Skeletal muscle tissue (tissue), 4 donors: Measurements from ENCODE around the gene NUDT21. TPM values are rescaled to one million over a fixed set of nuclear protein-coding genes. Genes with fewer than 3 reads are reported as not detected.
A peak's percentile ranks its signal among the peaks of the same experiment; 100 is the strongest.
"Not testable (repeated sequence)": the region's sequence is repeated elsewhere in the genome, so short reads cannot be mapped to it uniquely, and the experiment has no call there.

Experiments
- H3K27ac ChIP-seq: one replicate; pipeline ENCODE4 v1.7.0; 2013; ENCODE audit warnings: mild to moderate bottlenecking, low read depth, low read length, inconsistent platforms
- H3K27me3 ChIP-seq, 3 donors: one replicate each; pipeline ENCODE4 v1.7.0; 2013; ENCODE audit warnings: low read length in 3 of 3; ENCODE audit not compliant: control insufficient read depth in 3 of 3, insufficient read depth in 3 of 3
- H3K36me3 ChIP-seq, 3 donors: one replicate each; pipeline ENCODE4 v1.7.0; 2013; ENCODE audit warnings: low read length in 3 of 3; ENCODE audit not compliant: control insufficient read depth in 3 of 3, insufficient read depth in 3 of 3
- H3K4me1 ChIP-seq, 3 donors: one replicate each; pipeline ENCODE4 v1.7.0; 2013; ENCODE audit warnings: low read length in 3 of 3, mild to moderate bottlenecking in 3 of 3; ENCODE audit not compliant: control insufficient read depth in 3 of 3, insufficient read depth in 3 of 3
- H3K4me3 ChIP-seq, 3 donors: one replicate each; pipeline ENCODE4 v1.7.0; 2013; ENCODE audit warnings: low read length in 3 of 3
- H3K9ac ChIP-seq, 3 donors: one replicate each; pipeline ENCODE4 v1.7.0; 2013; ENCODE audit warnings: low read length in 3 of 3, mild to moderate bottlenecking in 3 of 3, moderate library complexity in 2 of 3, low read depth in 1 of 3
- H3K9me3 ChIP-seq, 3 donors: one replicate each; pipeline ENCODE4 v1.7.0; 2013; ENCODE audit warnings: low read length in 3 of 3; ENCODE audit not compliant: control insufficient read depth in 3 of 3
- total RNA-seq: library from RNA; depleted of rRNA; stranded (reverse); fragments of >200 nt; gene quantifications from one replicate; pipeline ENCODE4 v1.2.3, GENCODE V29; 2014
- donor health status: Osteomylitis.

The NUDT21 gene
- 54.8 TPM for total RNA-seq

GRCh38 chr16:56450986-56451752 is at the start of gene NUDT21, which contains the start of gene OGFOD1:
Gene NUDT21, minus strand, starts transcription at chr16:56451332. Its CDS starts 130 bp downstream, at chr16:56451202.
Gene OGFOD1, plus strand, starts transcription at chr16:56451554. Its CDS starts 59 bp downstream, at chr16:56451613.
- H3K4me1 ChIP-seq = peaks cover 22 to 28% (median 24%) of the 10 kb centered on the region in 3 donors
- peak within 1 kb of the TSS; percentile 91 to 93 (median 92) for H3K4me3 ChIP-seq
- H3K36me3 ChIP-seq = peaks cover 15 to 29% (median 28%) of the 10 kb centered on the region in 3 donors

GRCh38 chr16:56493815-56494214 is 42.7 kb upstream of the NUDT21 start:
- Histone ChIP-seq H3K9me3 (no peaks in the 10 kb centered on the region), H3K9ac (no peak overlapping the region), H3K27me3 (no peaks in the 10 kb centered on the region), H3K36me3 (peaks cover 11 to 35% (median 30%) of the 10 kb centered on the region in 3 donors), H3K4me3 (no peak overlapping the region), H3K27ac (no peak overlapping the region), H3K4me1 (no peaks in the 10 kb centered on the region)

More at GRCh38 chr16:56450986-56451752, at the start of gene NUDT21, which contains the start of gene OGFOD1:
- Histone ChIP-seq H3K9ac (peak within 1 kb of the TSS; percentile 90 to 97 (median 96)), H3K9me3 (no peaks in the 10 kb centered on the region), H3K27ac (peak within 1 kb of the TSS; percentile 85), H3K27me3 (no peaks in the 10 kb centered on the region)

- Histone ChIP-seq H3K36me3 (peaks cover 10 to 28% (median 23%) of the 10 kb centered on the region in 3 donors), H3K9ac (no peak overlapping the region), H3K27ac (no peak overlapping the region)
Observed at GRCh38 chr16:56493126-56493525, 42.0 kb upstream of the NUDT21 start.

GRCh38 chr16:56491657-56492261 is 40.6 kb upstream of the NUDT21 start:
- no peak overlapping the region for H3K27ac ChIP-seq
- H3K4me1 ChIP-seq = no peaks in the 10 kb centered on the region
- no peak overlapping the region for H3K9ac ChIP-seq
- peaks cover 7 to 22% (median 10%) of the 10 kb centered on the region in 3 donors for H3K36me3 ChIP-seq
- no peak overlapping the region for H3K4me3 ChIP-seq
- H3K9me3 ChIP-seq = no peaks in the 10 kb centered on the region
- no peaks in the 10 kb centered on the region for H3K27me3 ChIP-seq

More at GRCh38 chr16:56493126-56493525, 42.0 kb upstream of the NUDT21 start:
- Histone ChIP-seq H3K4me3 (no peak overlapping the region), H3K4me1 (no peaks in the 10 kb centered on the region), H3K27me3 (no peaks in the 10 kb centered on the region), H3K9me3 (no peaks in the 10 kb centered on the region)

- H3K27ac ChIP-seq, H3K4me1 ChIP-seq, H3K9ac ChIP-seq, H3K27me3 ChIP-seq, H3K4me3 ChIP-seq, H3K9me3 ChIP-seq: not testable (repeated sequence)
- H3K36me3 ChIP-seq = peaks cover 0 to 25% (median 13%) of the 10 kb centered on the region in 3 donors
Observed at GRCh38 chr16:56488868-56489267, 37.7 kb upstream of the NUDT21 start.

DNA sequence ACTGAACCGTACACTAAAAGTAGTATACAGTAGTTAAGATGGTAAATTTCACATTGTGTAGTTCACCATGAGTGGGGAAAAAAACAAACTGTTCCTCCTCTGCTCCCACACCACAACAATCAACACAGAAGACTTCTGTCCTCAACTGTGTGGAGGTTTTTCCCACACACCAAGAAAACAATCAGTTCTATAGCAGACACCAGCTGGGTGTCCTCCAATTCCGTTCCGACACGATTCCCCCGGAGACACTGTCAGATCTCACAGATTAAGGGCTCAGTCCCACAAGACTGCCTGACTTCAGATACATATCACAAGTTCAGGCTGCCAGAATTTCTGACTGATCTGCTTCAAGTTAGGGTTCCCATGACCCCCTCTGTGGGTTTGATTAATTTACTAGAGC is 36.9 kb upstream of the NUDT21 start:
- H3K9ac ChIP-seq = no peak overlapping the region
- H3K27ac ChIP-seq = no peak overlapping the region
- H3K4me1 ChIP-seq = no peaks in the 10 kb centered on the region
- H3K4me3 ChIP-seq = no peak overlapping the region
- H3K27me3 ChIP-seq = no peaks in the 10 kb centered on the region
- no peaks in the 10 kb centered on the region for H3K9me3 ChIP-seq
- peaks cover under 1 to 26% (median 17%) of the 10 kb centered on the region in 3 donors for H3K36me3 ChIP-seq

GRCh38 chr16:56483394-56483793 is 32.3 kb upstream of the NUDT21 start:
- no peak overlapping the region for H3K9ac ChIP-seq
- H3K9me3 ChIP-seq = no peaks in the 10 kb centered on the region
- H3K27me3 ChIP-seq = no peaks in the 10 kb centered on the region
- H3K27ac ChIP-seq = no peak overlapping the region
- H3K4me3 ChIP-seq = no peak overlapping the region
- peaks cover 4 to 26% (median 25%) of the 10 kb centered on the region in 3 donors for H3K4me1 ChIP-seq
- H3K36me3 ChIP-seq = peaks cover 8 to 30% (median 22%) of the 10 kb centered on the region in 3 donors

GRCh38 chr16:56482683-56483236 is 31.6 kb upstream of the NUDT21 start:
- Histone ChIP-seq H3K9ac (no peak overlapping the region), H3K36me3 (peaks cover 8 to 27% (median 22%) of the 10 kb centered on the region in 3 donors), H3K4me3 (no peak overlapping the region), H3K27me3 (no peaks in the 10 kb centered on the region), H3K27ac (no peak overlapping the region), H3K4me1 (peaks cover 4 to 27% (median 25%) of the 10 kb centered on the region in 3 donors), H3K9me3 (no peaks in the 10 kb centered on the region)

GRCh38 chr16:56481468-56482122 is 30.5 kb upstream of the NUDT21 start:
- Histone ChIP-seq H3K27ac (peak overlapping the region; percentile 43), H3K9me3 (no peaks in the 10 kb centered on the region), H3K36me3 (peaks cover 10 to 30% (median 25%) of the 10 kb centered on the region in 3 donors), H3K27me3 (no peaks in the 10 kb centered on the region), H3K4me3 (no peak overlapping the region), H3K9ac (no peak overlapping the region), H3K4me1 (peaks cover 4 to 30% (median 27%) of the 10 kb centered on the region in 3 donors)
